B cell (primary cell): ENCODE data around the gene ASTN1. TPM values are rescaled to one million over a fixed set of nuclear protein-coding genes. Genes with fewer than 3 reads are reported as not detected.

Experiments used
- ATAC-seq: fragments of 200-7000 bp; cut with Tn5 transposase; one replicate; pipeline ENCODE4 v1.10.0; 2021; ENCODE audit warnings: low read depth, mild to moderate bottlenecking, moderate number of reproducible peaks, moderate library complexity
- CTCF ChIA-PET: fragments of 350-600 bp; sonication (Branson Sonifier 250); formaldehyde crosslinking; loops from one replicate; lab custom pipeline; 2021; ENCODE audit warnings: antibody characterized with exemption, inconsistent platforms; lab: Charles Lee
- POLR2A ChIA-PET: fragments of 350-600 bp; sonication (Branson Sonifier 250); formaldehyde crosslinking; loops from one replicate; lab custom pipeline; 2021; ENCODE audit warnings: antibody characterized with exemption; lab: Charles Lee
- DNase-seq: peaks from one replicate; pipeline ENCODE4 v3.0.0; 2013
- H2AFZ ChIP-seq: 2 replicates; pipeline ENCODE4 v1.6.1; 2012; ENCODE audit warnings: mild to moderate bottlenecking, low read depth, low read length; ENCODE audit not compliant: insufficient read depth, poor library complexity, severe bottlenecking
- H3K27ac ChIP-seq, 2 donors: 1 replicate in 1 of 2; 2 replicates in 1 of 2; pipeline ENCODE4 v1.5.1; 2012 to 2013; ENCODE audit warnings: low read length in 2 of 2, mild to moderate bottlenecking in 2 of 2, moderate library complexity in 1 of 2
- H3K27me3 ChIP-seq, 4 experiments: fragments of 200-600 bp in 1 of 4; sonication (generic) in 1 of 4; replicated peaks in 1 of 4; 1 replicate in 2 of 4; 2 replicates in 2 of 4; pipeline versions ENCODE4 v1.6.1 to v1.7.0; 2013 to 2016; ENCODE audit warnings: low read length in 3 of 4, mild to moderate bottlenecking in 2 of 4, mixed read lengths in 1 of 4, moderate library complexity in 1 of 4; ENCODE audit not compliant: insufficient read depth in 4 of 4, control insufficient read depth in 3 of 4; ENCODE audit errors: control extremely low read depth in 1 of 4
- H3K36me3 ChIP-seq, 2 experiments: replicated peaks in 1 of 2; 1 replicate in 1 of 2; 2 replicates in 1 of 2; pipeline versions ENCODE4 v1.6.1 to v1.7.1; 2013; ENCODE audit warnings: low read length in 1 of 2; ENCODE audit not compliant: insufficient read depth in 2 of 2, control insufficient read depth in 1 of 2; ENCODE audit errors: control extremely low read depth in 1 of 2, extremely low read depth in 1 of 2
- H3K4me1 ChIP-seq, 2 donors: fragments of 200-600 bp in 1 of 2; sonication (generic) in 1 of 2; 1 replicate in 1 of 2; 2 replicates in 1 of 2; pipeline versions ENCODE4 v1.5.1 to v1.6.1; 2013 to 2017; ENCODE audit warnings: low read length in 2 of 2; ENCODE audit not compliant: control insufficient read depth in 2 of 2, insufficient read depth in 2 of 2
- H3K4me2 ChIP-seq: replicated peaks from 2 replicates; pipeline ENCODE3; 2012; ENCODE audit warnings: mild to moderate bottlenecking, low read depth, low read length; ENCODE audit not compliant: poor library complexity, severe bottlenecking
- H3K4me3 ChIP-seq, 5 experiments: fragments of 200-600 bp in 1 of 5; sonication (generic) in 1 of 5; 1 replicate in 3 of 5; 2 replicates in 2 of 5; pipeline versions ENCODE4 v1.5.1 to v1.7.0; 2011 to 2016; ENCODE audit warnings: low read length in 4 of 5, mild to moderate bottlenecking in 4 of 5, low read depth in 2 of 5, control low read depth in 1 of 5, moderate library complexity in 1 of 5; ENCODE audit not compliant: insufficient read depth in 1 of 5; ENCODE audit errors: control extremely low read depth in 1 of 5, extremely low read depth in 1 of 5
- H3K79me2 ChIP-seq: fragments of 200-600 bp; sonication (generic); one replicate; pipeline ENCODE4 v1.6.0; 2016; ENCODE audit warnings: low read length; ENCODE audit not compliant: control insufficient read depth, insufficient read depth
- H3K9ac ChIP-seq: fragments of 200-600 bp; sonication (generic); 2 replicates; pipeline ENCODE4 v1.6.1; 2017; ENCODE audit warnings: mild to moderate bottlenecking, low read length, moderate library complexity
- H3K9me3 ChIP-seq, 3 donors: one replicate each; pipeline versions ENCODE4 v1.6.1 to v1.7.1; 2013; ENCODE audit warnings: low read length in 2 of 3; ENCODE audit not compliant: control insufficient read depth in 2 of 3, insufficient read depth in 1 of 3; ENCODE audit errors: control extremely low read depth in 1 of 3
- H4K20me1 ChIP-seq: 2 replicates; pipeline ENCODE4 v1.6.0; 2012; ENCODE audit warnings: mild to moderate bottlenecking, low read length; ENCODE audit not compliant: insufficient read depth, control insufficient read depth, poor library complexity, severe bottlenecking
- H3K27ac Mint-ChIP-seq: one replicate; pipeline ENCODE4 v1.8.0; 2021; ENCODE audit warnings: mixed read lengths
- H3K27me3 Mint-ChIP-seq: one replicate; pipeline ENCODE4 v1.8.0; 2021; ENCODE audit warnings: mixed read lengths
- H3K4me1 Mint-ChIP-seq: one replicate; pipeline ENCODE4 v1.8.0; 2021; ENCODE audit warnings: mixed read lengths
- H3K4me3 Mint-ChIP-seq: one replicate; pipeline ENCODE4 v1.8.0; 2021; ENCODE audit warnings: mixed read lengths
- H3K9me3 Mint-ChIP-seq: one replicate; pipeline ENCODE4 v1.8.0; 2022; ENCODE audit warnings: mixed read lengths; ENCODE audit not compliant: insufficient read depth
- CTCF ChIP-seq: fragments of 200-600 bp; IDR thresholded peaks from one replicate; pipeline ENCODE4 v1.8.0; 2022; ENCODE audit warnings: antibody characterized with exemption, mild to moderate bottlenecking
- EZH2 ChIP-seq: IDR thresholded peaks from 2 replicates; pipeline ENCODE4 v1.6.1; 2012; ENCODE audit warnings: borderline replicate concordance, low read depth, mild to moderate bottlenecking, moderate library complexity, low read length; ENCODE audit not compliant: insufficient read depth, poor library complexity, severe bottlenecking
- WGBS: methylation state at CpG from one replicate; pipeline ENCODE4 v1.1.5; 2013; ENCODE audit warnings: missing lambda C conversion rate; ENCODE audit not compliant: insufficient coverage; 5-methylcytosine and 5-hydroxymethylcytosine counted together
- intact Hi-C: fragments of 100-400 bp; cut with micrococcal nuclease; formaldehyde crosslinking; loops from one replicate; pipeline ENCODE4 v1.10.0; 2022
- polyA plus RNA-seq: library from polyadenylated mRNA; depleted of rRNA; stranded (reverse); fragments of >200 nt; gene quantifications from 2 replicates; pipeline ENCODE4 v1.2.3, GENCODE V29; 2012
- total RNA-seq, 2 donors: library from RNA; stranded (reverse); fragments of 120-200 nt in 1 of 2; gene quantifications; 1 replicate in 1 of 2; 2 replicates in 1 of 2; pipeline versions ENCODE4 v1.2.3 to v1.2.4, GENCODE V29; 2013 to 2022

The ASTN1 gene
- total and polyA plus RNA-seq, 2 donors (not counting 1 experiment from before 2014, with no cell fraction given), result not detected

GRCh38 chr1:176896216-176896615 lies 268.3 kb downstream of the ASTN1 start:
- Histone ChIP-seq H3K9me3 (no peaks in the 10 kb centered on the region), H4K20me1 (no peaks in the 10 kb centered on the region), H3K36me3 (no peaks in the 10 kb centered on the region), H3K4me2 (no peak overlapping the region), H2AFZ (no peak overlapping the region), H3K79me2 (no peaks in the 10 kb centered on the region), H3K4me3 (no peak overlapping the region), H3K27ac (no peak overlapping the region), H3K9ac (no peak overlapping the region), H3K27me3 (peaks cover 0 to 9% (median 0%) of the 10 kb centered on the region in 4 experiments), H3K4me1 (no peaks in the 10 kb centered on the region)
- WGBS, result 56% methylated on average over 4 of the region's 10 CpGs
- POLR2A ChIA-PET, result no interaction called here
- CTCF ChIA-PET, result interaction anchor here (0.9 to 1.6 kb wide), 3 partner anchors 9 to 50 kb away, joined by 3 to 7 read pairs (median 3); no protein-coding TSS in a partner anchor
- intact Hi-C loops, result no loop called here
- Mint-ChIP-seq H3K4me1 (peaks cover 4% of the 10 kb centered on the region), H3K9me3 (no peaks in the 10 kb centered on the region), H3K27me3 (peaks cover 25% of the 10 kb centered on the region), H3K27ac (no peak overlapping the region), H3K4me3 (no peak overlapping the region)
- ATAC-seq, result no peak
- no peak for TF ChIP-seq EZH2
- no peak for TF ChIP-seq CTCF
- DNase-seq, result no peak

DNA sequence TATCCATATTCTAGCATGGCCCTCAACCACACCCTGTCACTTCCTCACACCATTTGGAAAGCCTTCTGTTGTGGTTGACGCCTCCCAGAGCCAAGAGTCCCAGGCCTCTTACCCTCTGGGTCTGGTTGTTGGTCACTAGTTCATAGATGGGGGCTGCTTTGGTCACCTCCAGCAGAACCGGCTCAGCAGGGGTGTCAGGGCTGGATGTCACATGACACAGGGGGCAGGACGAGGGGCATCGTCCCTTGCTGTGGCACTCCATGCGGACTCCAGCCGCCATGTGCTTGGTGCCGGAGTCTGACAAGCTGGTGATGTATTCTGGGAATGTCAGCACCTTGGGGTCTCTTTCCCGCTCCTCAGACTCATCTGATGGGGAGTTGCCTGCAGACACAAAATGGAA lies 270.1 kb downstream of the ASTN1 start:
- WGBS, result 96% methylated on average over 7 of the region's 8 CpGs
- no peak for ATAC-seq
- H3K9ac ChIP-seq, result no peak overlapping the region
- TF ChIP-seq CTCF, result no peak
- no peak for TF ChIP-seq EZH2
- no peaks in the 10 kb centered on the region for H3K9me3 ChIP-seq
- H3K4me2 ChIP-seq, result no peak overlapping the region
- H3K27me3 Mint-ChIP-seq, result peaks cover 20% of the 10 kb centered on the region
- H3K27me3 ChIP-seq, result peaks cover 0 to 9% (median 0%) of the 10 kb centered on the region in 4 experiments
- no peak overlapping the region for H3K4me3 ChIP-seq
- H3K79me2 ChIP-seq, result no peaks in the 10 kb centered on the region
- no peaks in the 10 kb centered on the region for H3K36me3 ChIP-seq
- no peaks in the 10 kb centered on the region for H3K9me3 Mint-ChIP-seq
- ChIA-PET POLR2A (no interaction called here), CTCF (interaction anchor here (1.1 to 1.2 kb wide), 2 partner anchors 12 to 18 kb away, joined by 3 to 4 read pairs; no protein-coding TSS in a partner anchor)
- intact Hi-C loops, result no loop called here
- DNase-seq, result no peak
- no peak overlapping the region for H3K27ac Mint-ChIP-seq
- no peak overlapping the region for H3K27ac ChIP-seq
- H4K20me1 ChIP-seq, result no peaks in the 10 kb centered on the region
- no peak overlapping the region for H2AFZ ChIP-seq
- H3K4me3 Mint-ChIP-seq, result no peak overlapping the region
- peaks cover 4% of the 10 kb centered on the region for H3K4me1 Mint-ChIP-seq
- H3K4me1 ChIP-seq, result no peaks in the 10 kb centered on the region
